Transverse colon (tissue), 3 donors: ENCODE measurements around the gene IQCM.

Experiments
- POLR2A ChIP-seq: fragments of 450-650 bp; IDR thresholded peaks from one replicate; pipeline ENCODE4 v1.6.1; 2016; ENCODE audit warnings: antibody characterized with exemption, mild to moderate bottlenecking, moderate library complexity
- POLR2AphosphoS5 ChIP-seq, 3 donors: sonication (generic); formaldehyde crosslinking; IDR thresholded peaks; one replicate each; pipeline ENCODE4 v1.6.1; 2016; ENCODE audit warnings: antibody characterized with exemption in 3 of 3

DNA sequence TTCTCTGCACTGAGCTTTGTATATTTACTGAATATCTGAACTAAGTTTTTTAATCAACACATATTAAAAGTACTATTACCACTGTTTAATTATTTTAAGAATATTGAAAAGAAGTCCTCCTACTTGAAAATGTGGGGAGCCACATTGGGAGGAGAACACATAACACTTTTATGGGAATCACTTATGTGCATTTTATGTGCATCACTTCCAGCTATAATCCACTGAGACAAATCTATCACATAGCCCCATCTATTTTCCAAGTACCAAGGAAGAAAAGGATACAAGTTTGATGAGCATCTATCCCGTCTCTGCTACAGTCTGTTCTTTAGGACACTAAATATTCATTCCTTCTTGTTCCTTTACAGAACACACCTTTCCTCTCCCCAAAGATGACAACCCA lies 87.2 kb downstream of the IQCM start:
- no peak for TF ChIP-seq POLR2A
- no peak for TF ChIP-seq POLR2AphosphoS5 (IDR thresholded peaks at IDR 0.05)
